HG03520 (cell line): Measurements from ENCODE around the gene F10.

Experiments used
- ATAC-seq: cut with Tn5 transposase; IDR thresholded peaks from one replicate; pipeline ENCODE4 v1.9.1; 2021; ENCODE audit warnings: mild to moderate bottlenecking, moderate library complexity; ENCODE audit not compliant: unreplicated experiment

The F10 gene

DNA sequence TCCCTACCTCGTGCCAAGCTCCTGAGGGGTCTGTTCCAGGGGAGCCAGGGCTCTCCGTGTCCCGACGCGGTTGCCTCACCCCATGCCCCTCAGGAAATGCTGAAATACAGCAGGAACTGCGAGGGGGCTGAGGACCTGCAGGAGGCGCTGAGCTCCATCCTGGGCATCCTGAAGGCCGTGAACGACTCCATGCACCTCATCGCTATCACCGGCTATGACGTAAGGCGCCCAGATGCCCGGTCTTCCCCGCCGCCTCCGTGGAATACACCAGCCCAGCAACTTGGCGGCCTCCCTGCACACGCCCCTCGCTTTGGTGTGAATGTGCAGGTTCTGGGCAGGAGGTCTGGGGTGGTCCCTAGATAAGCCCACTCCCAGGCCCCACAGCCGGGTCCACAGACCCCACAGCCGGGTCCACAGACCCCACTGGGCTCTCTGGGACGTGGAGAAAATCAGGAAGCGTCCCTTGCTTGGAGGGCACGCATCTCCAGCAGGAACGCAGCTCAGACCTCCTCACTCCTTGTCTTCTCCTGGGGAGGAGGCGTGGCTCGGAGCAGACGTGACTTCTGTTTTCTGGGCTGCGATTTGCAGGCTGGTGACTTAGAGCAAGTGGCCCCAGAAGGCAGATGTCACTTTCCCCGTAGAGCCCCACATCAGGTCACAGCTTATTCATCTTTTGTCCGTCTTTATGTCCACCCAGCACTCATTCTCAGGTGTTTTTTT lies 36.4 kb upstream of the F10 start:
- ATAC-seq = no peak

DNA sequence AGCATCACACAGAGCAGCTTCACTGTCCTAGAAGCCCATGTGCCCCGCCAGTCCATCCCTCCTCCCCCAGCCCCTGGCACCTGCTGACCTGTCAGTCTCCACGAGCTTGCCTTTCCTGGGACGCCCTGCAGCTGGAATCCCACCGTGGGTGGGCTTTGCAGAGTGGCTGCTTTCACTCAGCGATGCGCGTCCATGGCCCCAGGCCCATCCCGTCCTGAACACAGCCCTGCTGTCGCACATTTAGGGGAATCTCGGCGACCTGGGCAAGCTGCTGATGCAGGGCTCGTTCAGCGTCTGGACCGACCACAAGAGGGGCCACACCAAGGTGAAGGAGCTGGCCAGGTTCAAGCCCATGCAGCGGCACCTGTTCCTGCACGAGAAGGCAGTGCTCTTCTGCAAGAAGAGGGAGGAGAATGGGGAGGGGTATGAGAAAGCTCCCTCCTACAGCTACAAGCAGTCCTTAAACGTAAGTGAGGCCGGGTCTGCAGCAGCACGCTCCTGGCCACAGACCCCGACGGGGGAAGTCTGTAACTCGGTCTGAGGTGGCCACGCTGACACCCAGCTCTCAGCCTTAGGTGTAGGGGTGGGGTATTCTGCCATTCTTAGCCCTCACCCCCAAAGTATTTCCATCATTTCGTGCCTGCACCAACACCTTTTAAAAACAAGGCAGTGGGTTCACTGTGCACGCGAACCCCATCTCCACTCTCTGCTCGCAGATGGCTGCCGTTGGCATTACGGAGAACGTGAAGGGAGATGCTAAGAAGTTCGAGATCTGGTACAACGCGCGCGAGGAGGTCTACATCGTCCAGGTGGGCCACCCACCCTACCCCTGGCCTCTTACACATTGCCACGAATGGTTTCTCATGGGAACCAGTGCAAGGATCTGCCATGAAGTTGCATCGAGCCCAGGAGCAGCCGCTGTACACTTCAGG lies 35.3 kb upstream of the F10 start:
- no peak for ATAC-seq

DNA sequence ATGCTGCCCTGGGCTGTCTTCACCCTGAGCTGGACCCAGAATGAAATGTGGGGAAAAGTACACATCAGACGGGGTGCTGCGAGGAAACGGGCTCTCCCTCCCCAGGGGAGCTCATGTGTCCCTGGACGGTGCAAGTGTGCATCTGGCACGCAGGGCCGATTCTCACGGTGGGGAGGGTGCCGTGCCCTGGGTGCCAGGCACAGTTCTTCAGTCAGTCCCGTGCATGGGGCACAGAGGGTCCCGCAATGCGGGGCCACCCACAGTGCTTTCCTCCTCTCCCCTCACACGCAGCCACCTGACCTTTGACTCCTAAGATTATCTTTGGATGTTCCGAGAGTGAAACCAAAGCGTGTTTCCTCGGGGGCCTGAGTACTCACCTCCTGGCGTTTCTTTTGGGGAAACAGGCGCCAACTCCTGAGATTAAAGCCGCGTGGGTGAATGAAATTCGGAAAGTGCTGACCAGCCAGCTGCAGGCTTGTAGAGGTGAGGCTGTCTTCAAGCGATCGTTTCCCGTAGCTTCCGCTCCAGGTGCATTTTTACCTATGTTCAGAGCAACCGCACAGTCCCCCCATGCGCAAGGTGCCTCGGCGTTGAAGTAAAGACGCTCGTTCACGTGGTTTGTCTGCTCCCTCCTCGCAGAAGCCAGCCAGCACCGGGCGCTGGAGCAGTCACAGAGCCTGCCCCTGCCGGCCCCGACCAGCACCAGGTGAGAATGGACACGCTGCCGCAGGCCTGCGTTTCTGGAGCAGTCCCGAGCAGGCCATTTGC lies 34.5 kb upstream of the F10 start:
- ATAC-seq = no peak

GRCh38 chr13:113088691-113089020 lies 33.9 kb upstream of the F10 start:
- ATAC-seq = no peak

DNA sequence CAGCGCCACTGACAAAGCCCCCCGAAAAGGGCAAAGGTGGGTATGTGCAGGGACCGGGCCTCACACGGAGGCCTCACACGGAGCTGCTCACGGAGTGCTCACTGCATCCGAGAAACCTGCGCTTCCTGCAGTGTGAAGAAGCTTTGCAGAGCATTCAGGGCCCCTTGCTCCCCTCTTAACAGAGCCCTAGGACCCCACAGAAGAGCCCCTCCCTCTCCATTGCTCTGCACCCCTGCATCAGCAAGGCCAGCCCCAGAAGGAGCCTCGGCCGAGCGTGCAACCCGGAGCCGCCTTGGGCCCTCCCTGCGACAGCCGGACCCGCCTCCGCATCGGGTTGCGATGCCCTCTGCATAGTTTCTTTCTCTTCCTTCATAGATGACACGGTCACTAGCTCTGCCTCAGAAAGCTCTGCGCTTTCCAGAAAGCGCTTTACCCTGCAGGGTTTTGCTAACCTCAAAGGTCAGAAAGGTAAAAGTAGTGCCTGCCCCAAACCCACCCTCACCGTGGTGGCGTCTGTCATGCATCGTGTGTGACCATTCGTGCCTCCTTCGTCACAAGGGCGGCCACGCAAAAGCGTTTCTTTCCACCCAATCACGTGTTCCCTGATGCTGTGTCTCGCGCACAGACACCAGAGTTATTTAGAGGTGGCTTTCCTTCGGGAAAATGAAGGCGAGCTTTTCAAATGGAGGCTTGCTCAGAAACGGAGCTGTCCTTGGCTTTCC lies 32.7 kb upstream of the F10 start:
- no peak for ATAC-seq

GRCh38 chr13:113090415-113090770 lies 32.2 kb upstream of the F10 start:
- no peak for ATAC-seq

GRCh38 chr13:113090806-113091205 lies 31.8 kb upstream of the F10 start:
- ATAC-seq = no peak

DNA sequence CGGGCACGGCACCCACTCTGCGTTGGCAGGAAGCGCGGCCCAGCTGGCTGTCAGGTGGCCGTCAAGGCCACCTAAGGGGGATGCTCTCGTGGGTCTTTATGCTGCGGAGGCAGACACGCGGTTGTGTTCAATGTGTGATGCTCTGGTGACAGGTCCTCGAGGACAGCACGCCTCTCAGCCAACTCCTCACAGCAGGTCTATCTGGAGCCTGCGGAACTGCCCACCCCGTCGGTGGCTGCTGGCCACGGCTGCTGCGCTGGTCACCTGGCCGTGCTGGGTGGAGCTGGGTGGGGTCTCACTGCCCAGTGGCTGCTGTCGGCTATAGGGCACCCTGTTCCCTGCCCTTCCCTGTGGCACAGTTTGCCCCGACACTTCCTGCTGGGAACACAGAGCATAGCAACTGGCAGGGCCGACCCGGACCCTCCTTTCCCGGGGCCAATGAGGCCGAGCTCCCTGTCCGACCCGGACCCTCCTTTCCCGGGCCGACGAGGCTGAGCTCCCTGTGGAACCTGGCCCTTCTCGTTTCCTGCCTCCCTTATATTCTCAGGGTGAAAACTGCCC lies 31.3 kb upstream of the F10 start:
- ATAC-seq = no peak

- no peak for ATAC-seq
Measured at GRCh38 chr13:113091891-113092775, 30.5 kb upstream of the F10 start.

- ATAC-seq = no peak
Measured at GRCh38 chr13:113092776-113093579, 29.6 kb upstream of the F10 start.

DNA sequence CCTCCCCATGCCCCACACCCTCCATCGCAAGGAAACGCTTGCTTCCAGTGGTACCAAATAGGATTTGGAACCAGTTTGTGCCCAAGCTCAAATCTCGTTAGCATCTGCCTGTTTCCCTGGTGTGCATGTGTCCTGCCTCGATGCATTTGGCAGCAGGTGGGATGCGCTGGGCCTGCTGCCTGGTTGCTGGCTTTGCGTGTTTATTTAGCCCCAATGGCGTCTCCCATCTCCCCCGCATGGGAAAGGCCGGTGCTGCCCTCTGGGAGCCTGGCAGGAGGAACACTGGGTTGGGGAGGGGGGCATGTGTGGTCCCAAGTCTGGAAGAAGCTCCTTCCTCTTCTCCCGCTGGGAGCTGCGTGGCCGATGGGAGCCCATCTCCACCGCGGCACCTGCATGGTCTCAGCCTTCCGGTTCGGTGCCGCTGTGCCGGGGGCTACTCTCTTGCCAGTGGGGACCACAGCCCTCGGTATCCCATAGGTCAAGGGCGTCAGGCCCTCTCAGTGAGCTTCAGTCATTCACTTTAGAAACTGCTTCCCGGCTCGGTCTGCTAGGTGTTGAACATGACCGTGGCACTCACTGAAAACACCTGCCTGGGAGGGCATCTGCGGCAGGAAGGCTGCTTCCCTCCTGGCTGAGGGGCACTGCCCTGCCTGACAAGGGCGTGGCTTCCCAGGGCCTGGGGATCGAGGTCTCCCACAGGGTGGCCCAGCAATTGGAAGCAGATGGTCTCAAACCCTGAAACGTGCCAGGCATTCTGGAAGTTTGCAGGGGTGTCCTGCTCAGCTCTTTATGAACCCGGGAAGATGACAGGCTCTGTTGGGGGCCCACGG lies 28.8 kb upstream of the F10 start:
- no peak for ATAC-seq

- ATAC-seq = no peak
Measured at GRCh38 chr13:113094410-113094800, 28.2 kb upstream of the F10 start.

- ATAC-seq = no peak
Measured at GRCh38 chr13:113095146-113096051, 27.2 kb upstream of the F10 start.

- no peak for ATAC-seq
Measured at GRCh38 chr13:113096052-113096744, 26.4 kb upstream of the F10 start.

GRCh38 chr13:113096745-113097305 lies 25.8 kb upstream of the F10 start:
- ATAC-seq = no peak

GRCh38 chr13:113097651-113098050 lies 24.9 kb upstream of the F10 start:
- no peak for ATAC-seq
